Kidney (tissue), 14 donors: Measurements from ENCODE around the gene RPL15. TPM values are rescaled to one million over a fixed set of nuclear protein-coding genes. Genes with fewer than 3 reads are reported as not detected.
A peak's percentile ranks its signal among the peaks of the same experiment; 100 is the strongest.

Experiments
- DNase-seq, 5 donors: peaks; one replicate each; pipeline ENCODE4 v3.0.0-alpha.2; 2013 to 2020
- FAIRE-seq: peaks from 2 replicates; lab custom pipeline; 2012; peaks lifted over from hg19 to GRCh38; lab: Jason Lieb, UNC
- H3K27ac ChIP-seq, 2 donors: one replicate each; pipeline ENCODE4 v1.7.0; 2013; ENCODE audit warnings: low read depth in 2 of 2, low read length in 2 of 2, inconsistent platforms in 1 of 2
- H3K27me3 ChIP-seq: one replicate; pipeline ENCODE4 v1.7.1; 2013; ENCODE audit warnings: low read length, inconsistent platforms; ENCODE audit not compliant: control insufficient read depth, insufficient read depth
- H3K36me3 ChIP-seq, 3 donors: one replicate each; pipeline versions ENCODE4 v1.7.0 to v1.7.1; 2013; ENCODE audit warnings: low read length in 3 of 3, control low read depth in 1 of 3, inconsistent platforms in 1 of 3; ENCODE audit not compliant: insufficient read depth in 3 of 3, control insufficient read depth in 2 of 3
- H3K4me1 ChIP-seq, 3 donors: one replicate each; pipeline versions ENCODE4 v1.7.0 to v1.7.1; 2013; ENCODE audit warnings: low read length in 3 of 3, inconsistent platforms in 1 of 3, low read depth in 1 of 3; ENCODE audit not compliant: control insufficient read depth in 2 of 3, insufficient read depth in 2 of 3
- H3K4me3 ChIP-seq, 3 donors: one replicate each; pipeline versions ENCODE4 v1.7.0 to v1.8.1; 2013; ENCODE audit warnings: low read length in 3 of 3, control low read depth in 1 of 3, inconsistent platforms in 1 of 3
- H3K9ac ChIP-seq, 3 donors: one replicate each; pipeline versions ENCODE4 v1.7.0 to v1.7.1; 2013; ENCODE audit warnings: low read length in 3 of 3, control low read depth in 1 of 3, inconsistent platforms in 1 of 3
- H3K9me3 ChIP-seq, 3 donors: one replicate each; pipeline versions ENCODE4 v1.7.0 to v1.7.1; 2013; ENCODE audit warnings: low read length in 3 of 3, control low read depth in 1 of 3, inconsistent platforms in 1 of 3; ENCODE audit not compliant: control insufficient read depth in 2 of 3, insufficient read depth in 1 of 3
- CTCF ChIP-seq: IDR thresholded peaks from 3 replicates; pipeline ENCODE4 v1.5.1; 2012; ENCODE audit warnings: mild to moderate bottlenecking, moderate library complexity, borderline replicate concordance; ENCODE audit not compliant: insufficient read depth; ENCODE audit errors: extremely low read depth
- intact Hi-C: fragments of 100-400 bp; cut with DNase I; formaldehyde crosslinking; loops from one replicate; pipeline ENCODE4 v1.11.1; 2022
- polyA plus RNA-seq: library from polyadenylated mRNA; stranded (reverse); fragments of 350-450 nt; fragmentation: Illumina TruSeq; extraction: RNeasy Lipid Tissue Mini Kit (QIAGEN cat#74804); gene quantifications from one replicate; pipeline ENCODE4 v1.2.3, GENCODE V29; 2014; ENCODE audit warnings: low read depth, low replicate concordance; ENCODE audit not compliant: insufficient read depth
- total RNA-seq: library from RNA; stranded (reverse); fragmentation: NEBNext Ultra II Directional; extraction: Animal tissue kit (Norgen Biotek cat#: 25700); gene quantifications from one replicate; pipeline ENCODE4 v1.2.1, GENCODE V29; 2021
- donor health status: control.
- donor health status: control.
- donor health status: control.
- donor health status: control.
- donor health status: control.
- donor health status: DM: yes; HTN: yes; CAD: no.
- donor health status: Normal renal cell carcinoma (clear cell type).

RPL15 gene
- total and polyA plus RNA-seq, 2 donors from 2014 or later: 1,508 to 2,114 TPM

- intact Hi-C loops: no loop called here
- no peak for FAIRE-seq
- H3K27ac ChIP-seq: no peak overlapping the region
- no peaks in the 10 kb centered on the region for H3K27me3 ChIP-seq
- no peaks in the 10 kb centered on the region for H3K9me3 ChIP-seq
- H3K36me3 ChIP-seq: peaks cover 3 to 17% (median 10%) of the 10 kb centered on the region in 3 donors
- DNase-seq: no peak
- peaks cover 7 to 14% (median 7%) of the 10 kb centered on the region in 3 donors for H3K4me1 ChIP-seq
- H3K4me3 ChIP-seq: no peak overlapping the region
- no peak overlapping the region for H3K9ac ChIP-seq
- TF ChIP-seq CTCF: no peak
Measured at GRCh38 chr3:23920151-23920655, 3.3 kb downstream of the RPL15 start.

GRCh38 chr3:23921052-23921511, 4.2 kb downstream of the RPL15 start:
- no peak for TF ChIP-seq CTCF
- no peak for FAIRE-seq
- intact Hi-C loops: no loop called here
- Histone ChIP-seq H3K36me3 (peaks cover 3 to 17% (median 10%) of the 10 kb centered on the region in 3 donors), H3K27me3 (no peaks in the 10 kb centered on the region), H3K4me3 (no peak overlapping the region), H3K9me3 (no peaks in the 10 kb centered on the region), H3K27ac (no peak overlapping the region), H3K4me1 (peaks cover 5 to 11% (median 7%) of the 10 kb centered on the region in 3 donors), H3K9ac (no peak overlapping the region)
- DNase-seq: no peak

- no peak overlapping the region for H3K9ac ChIP-seq
- intact Hi-C loops: no loop called here
- FAIRE-seq (no peak), DNase-seq (peak in 3 of 5 donors; percentile 67 to 92 (median 91))
- H3K4me3 ChIP-seq: no peak overlapping the region
- no peak for TF ChIP-seq CTCF
- H3K4me1 ChIP-seq: peaks cover 1 to 6% (median 5%) of the 10 kb centered on the region in 3 donors
- H3K27ac ChIP-seq: no peak overlapping the region
- H3K36me3 ChIP-seq: peaks cover 3 to 13% (median 8%) of the 10 kb centered on the region in 3 donors
- no peaks in the 10 kb centered on the region for H3K27me3 ChIP-seq
- no peaks in the 10 kb centered on the region for H3K9me3 ChIP-seq
Measured at GRCh38 chr3:23923786-23924185, 6.9 kb downstream of the RPL15 start.

GRCh38 chr3:23926246-23926645, 9.3 kb downstream of the RPL15 start:
- FAIRE-seq: no peak
- no peak overlapping the region for H3K27ac ChIP-seq
- H3K36me3 ChIP-seq: peaks cover 0 to 3% (median 0%) of the 10 kb centered on the region in 3 donors
- H3K27me3 ChIP-seq: no peaks in the 10 kb centered on the region
- no peaks in the 10 kb centered on the region for H3K9me3 ChIP-seq
- TF ChIP-seq CTCF: no peak
- DNase-seq: no peak
- H3K4me3 ChIP-seq: no peak overlapping the region
- intact Hi-C loops: no loop called here
- H3K9ac ChIP-seq: no peak overlapping the region
- peaks cover 0 to 4% (median 3%) of the 10 kb centered on the region in 3 donors for H3K4me1 ChIP-seq
